HG03060 (cell line): ENCODE measurements around the gene PTGS1.
"Not testable (repeated sequence)": the region's sequence is repeated elsewhere in the genome, so short reads cannot be mapped to it uniquely, and the experiment has no call there.

Experiments used
- ATAC-seq: cut with Tn5 transposase; IDR thresholded peaks from one replicate; pipeline ENCODE4 v1.9.1; 2021; ENCODE audit warnings: low read depth, moderate number of reproducible peaks; ENCODE audit not compliant: unreplicated experiment

The PTGS1 gene

DNA sequence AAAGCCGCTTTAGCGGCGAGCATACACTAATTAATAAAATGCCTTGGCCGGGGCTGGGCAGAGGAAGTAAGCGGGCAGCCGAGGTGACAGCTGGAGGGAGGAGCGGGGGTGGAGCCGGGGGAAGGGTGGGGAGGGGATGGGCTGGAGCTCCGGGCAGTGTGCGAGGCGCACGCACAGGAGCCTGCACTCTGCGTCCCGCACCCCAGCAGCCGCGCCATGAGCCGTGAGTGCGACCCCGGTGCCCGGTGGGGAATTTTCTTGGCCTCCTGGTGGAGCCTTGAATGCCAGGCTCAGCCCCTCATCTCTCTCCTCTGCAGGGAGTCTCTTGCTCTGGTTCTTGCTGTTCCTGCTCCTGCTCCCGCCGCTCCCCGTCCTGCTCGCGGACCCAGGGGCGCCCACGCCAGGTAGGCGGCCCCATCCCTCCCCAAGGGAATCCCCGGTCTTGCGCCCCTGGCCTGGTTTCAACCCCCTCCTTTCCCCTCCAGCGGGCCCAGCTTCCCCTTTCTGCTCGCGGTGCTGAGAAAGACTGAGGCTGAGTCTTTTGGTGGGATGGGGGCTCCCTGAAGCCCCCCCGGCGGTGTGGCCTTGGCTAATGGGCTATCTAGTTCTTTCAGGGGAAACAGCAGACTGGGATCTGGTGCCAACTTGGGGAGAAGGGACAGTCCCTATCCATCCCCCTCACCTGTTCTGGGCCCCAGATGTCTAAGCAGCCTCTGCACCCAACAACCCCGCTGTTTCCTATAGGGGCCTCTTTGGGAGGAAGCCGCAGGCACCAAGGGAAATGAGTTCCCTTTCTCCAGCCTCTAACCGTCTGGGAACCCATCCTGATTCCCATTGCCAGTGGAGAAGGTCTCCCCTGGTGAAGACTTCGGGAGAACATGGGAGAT lies at the start of gene PTGS1:
Gene PTGS1 (plus strand): TSS at position 156 of the 887 bp plus-strand sequence. CDS start 61 bp downstream, at position 217.
- ATAC-seq, result peak; percentile 56

DNA sequence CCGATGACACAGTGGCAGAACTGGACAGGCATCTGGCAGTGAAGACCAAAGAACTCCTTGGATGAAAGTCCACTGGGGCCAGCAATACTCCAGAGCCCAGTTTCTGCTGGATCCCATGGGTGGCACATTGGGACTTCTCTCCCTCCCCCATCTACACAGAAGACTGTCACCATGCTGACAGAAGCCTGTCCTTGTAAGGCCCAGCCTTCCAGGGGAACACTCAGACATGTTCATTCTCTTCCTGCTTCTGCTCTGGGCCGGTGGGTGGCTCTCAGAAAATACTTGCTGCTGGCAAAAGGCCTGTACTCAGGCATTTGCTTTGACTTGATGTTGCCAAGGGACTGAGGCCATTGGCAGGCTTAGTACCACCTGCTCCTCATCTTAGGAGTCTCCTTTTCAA lies 48.3 kb upstream of the PTGS1 start:
- no peak for ATAC-seq

DNA sequence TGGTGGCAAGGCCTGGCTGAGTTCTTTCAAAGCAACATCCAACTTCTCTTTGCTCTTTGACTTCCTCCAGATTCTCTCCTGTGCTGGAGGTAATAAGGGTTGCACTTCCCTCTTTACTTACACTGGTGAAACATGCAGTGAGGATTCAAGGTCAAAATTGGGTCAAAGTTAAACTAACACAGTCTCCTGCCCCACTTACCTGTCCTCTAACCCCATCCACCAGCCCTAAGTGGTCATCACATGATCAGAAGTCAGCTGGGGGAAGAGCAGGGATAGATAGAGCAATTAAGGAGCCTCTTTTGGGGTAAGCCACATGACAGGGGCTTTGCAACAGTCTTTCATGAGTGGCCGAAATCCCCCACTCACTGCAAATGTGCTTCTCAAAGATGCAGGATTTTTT lies 46.2 kb upstream of the PTGS1 start:
- ATAC-seq, result not testable (repeated sequence)

DNA sequence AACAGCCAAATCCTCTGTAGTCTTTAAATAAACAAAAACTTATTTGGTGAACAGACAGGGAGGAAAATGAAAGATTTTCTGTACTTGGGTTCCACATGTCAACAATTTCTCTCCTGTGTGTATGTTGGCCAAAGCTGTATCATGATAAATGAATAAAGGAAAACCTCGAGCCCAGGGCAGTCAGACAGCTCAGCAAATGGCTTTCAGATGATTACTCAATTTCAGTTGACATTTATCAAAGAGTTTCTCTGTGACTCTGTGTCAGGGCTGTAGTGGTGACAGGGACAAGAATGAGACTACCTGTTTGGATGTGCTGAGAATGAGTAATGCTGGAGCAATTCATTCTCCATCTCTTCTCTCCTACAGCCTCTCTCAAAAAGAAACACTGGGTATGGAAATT lies 45.7 kb upstream of the PTGS1 start:
- no peak for ATAC-seq

DNA sequence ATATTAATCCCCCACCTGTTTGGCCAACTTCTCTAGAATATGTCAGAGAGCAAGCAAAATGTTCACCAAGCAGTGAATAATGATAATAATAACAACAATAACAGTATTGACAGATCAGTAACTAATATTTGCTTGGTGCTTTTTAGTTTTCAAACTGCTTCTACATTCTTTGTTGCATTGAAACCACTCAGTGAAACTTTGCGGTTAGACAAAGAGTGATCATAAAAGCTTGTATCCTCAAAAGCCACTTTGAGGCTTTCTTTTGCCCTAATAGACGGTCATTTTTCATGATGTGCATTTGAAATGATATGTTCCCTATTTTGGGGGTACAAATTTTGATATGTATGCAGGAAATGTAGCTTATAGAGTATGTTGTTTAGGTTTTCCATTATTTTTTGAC lies 43.6 kb upstream of the PTGS1 start:
- ATAC-seq, result no peak

DNA sequence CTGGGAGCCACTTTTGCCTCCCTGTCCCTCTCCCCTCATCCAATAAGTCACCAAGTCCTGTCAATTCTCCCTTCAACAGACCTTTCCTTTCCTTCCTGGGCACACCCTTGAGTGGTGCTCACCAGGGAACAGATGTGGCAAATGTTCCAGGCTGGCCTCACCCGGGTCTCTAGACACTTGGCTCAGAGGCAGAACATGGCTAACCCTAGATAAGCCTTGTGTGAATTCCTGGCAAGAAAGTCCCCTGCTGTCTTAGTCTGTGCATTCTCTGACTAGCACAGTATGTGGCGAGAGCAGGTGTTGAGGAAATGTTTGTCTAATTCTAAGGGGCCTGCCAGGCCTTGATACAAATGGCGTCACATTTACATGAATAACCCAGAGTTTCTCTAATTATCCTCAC lies 41.2 kb upstream of the PTGS1 start:
- ATAC-seq, result no peak

- not testable (repeated sequence) for ATAC-seq
Observed at GRCh38 chr9:122330466-122330865, 40.4 kb upstream of the PTGS1 start.

GRCh38 chr9:122331523-122331927 lies 39.3 kb upstream of the PTGS1 start:
- no peak for ATAC-seq

- ATAC-seq, result no peak
Observed at GRCh38 chr9:122332083-122332482, 38.7 kb upstream of the PTGS1 start.

DNA sequence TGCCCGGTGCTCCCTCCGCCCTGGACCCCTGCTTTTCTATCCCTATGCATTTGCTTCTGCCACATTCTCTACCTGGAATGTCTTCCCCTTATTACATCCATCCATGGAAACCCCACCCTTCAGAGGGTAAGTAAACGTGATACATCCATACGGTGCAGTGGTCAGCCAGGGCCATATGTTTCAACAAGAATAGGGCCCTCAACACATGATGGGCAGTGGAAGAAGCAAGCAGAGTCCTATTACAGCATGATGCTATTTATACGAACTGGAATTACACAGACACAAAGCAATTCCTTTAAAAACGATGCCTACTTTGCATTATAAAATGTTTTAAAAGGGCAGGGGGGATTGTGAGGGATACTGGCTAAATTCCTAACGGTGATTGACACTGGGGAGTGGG lies 38.2 kb upstream of the PTGS1 start:
- ATAC-seq, result no peak

DNA sequence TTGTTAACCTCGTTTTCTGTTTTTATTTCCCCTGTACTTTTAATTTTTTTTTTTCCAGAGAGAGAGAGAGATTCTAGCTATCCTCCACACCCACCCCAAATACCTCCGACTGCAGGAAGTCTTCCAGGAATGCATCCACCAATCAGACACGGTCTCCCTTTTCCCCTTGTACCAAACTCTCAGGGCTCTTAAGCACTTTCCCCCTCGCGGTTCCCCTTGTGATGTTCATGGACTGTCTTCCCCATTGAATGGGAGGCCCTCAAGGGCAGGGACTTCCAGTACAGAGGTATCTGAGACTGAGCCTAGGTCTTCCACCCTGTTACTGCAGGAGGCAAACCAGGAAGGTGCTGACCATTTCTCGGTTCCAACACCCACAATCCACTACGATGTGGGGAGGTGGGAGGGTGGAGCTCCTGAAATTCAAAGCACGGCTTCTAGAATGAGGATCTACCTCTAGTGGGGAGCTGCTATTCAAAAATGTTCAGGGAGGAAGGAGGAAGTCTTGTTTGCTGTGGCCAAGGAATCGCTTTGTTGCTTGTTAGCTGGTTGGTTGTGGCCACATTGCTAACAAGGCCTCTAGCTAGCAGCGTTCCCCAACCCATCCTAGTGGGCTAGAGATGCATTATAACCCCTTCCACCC lies 37.5 kb upstream of the PTGS1 start:
- no peak for ATAC-seq

DNA sequence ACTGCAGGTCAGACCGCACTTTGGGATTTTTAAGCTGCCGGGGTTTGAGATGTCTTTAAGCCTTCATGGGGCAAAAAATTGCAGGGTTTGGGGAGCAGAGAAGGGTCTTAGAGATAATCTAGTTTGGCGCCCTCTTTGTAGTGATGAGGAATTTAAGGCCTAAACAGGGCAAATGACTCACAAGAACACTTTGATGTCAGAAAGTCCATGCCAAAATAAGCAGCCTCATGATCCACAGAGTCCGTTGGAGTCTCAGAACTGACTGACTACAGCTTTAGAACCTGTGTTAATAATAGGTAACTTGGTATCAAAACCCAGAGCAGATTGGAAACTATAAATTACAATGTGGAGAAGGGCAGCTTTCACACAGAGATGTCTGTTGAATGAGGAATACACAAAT lies 35.9 kb upstream of the PTGS1 start:
- ATAC-seq, result no peak

- ATAC-seq, result no peak
Observed at GRCh38 chr9:122336189-122336588, 34.6 kb upstream of the PTGS1 start.

DNA sequence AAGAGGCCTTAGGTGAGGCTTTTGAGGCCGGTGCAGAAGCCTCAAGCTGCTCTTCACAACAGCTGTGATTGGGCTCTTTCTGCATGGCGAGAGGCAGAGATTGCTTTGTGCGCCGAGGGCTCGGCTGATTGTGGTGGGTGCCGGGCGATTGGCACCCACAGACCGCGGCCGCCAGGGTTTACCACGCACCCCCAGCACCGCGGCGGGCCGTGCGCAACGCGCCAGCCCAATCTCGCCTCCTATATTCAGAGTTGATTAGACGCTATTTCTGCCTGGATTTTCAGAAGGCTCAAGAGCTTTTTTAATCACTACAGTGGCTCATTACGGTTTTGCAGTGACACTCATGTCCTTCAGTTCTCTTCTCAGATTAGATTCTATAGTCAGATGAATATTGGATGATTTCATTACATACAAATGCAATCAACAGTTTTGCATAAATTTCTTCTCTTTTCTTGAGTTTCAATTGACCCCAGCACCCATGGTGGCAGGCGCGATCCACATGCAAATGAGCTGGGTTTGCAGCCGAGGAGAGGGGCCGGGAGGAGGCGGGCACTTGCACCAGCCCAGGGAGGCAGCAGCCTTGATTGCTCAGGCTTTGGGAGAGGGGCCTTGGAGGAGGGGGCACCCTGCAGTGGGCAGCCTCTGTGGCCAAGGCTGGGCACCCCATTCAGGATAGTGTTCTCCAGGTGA lies 33.8 kb upstream of the PTGS1 start:
- no peak for ATAC-seq

GRCh38 chr9:122337556-122337929 lies 33.3 kb upstream of the PTGS1 start:
- ATAC-seq, result no peak

- no peak for ATAC-seq
Observed at GRCh38 chr9:122338536-122338935, 32.3 kb upstream of the PTGS1 start.

GRCh38 chr9:122338994-122339393 lies 31.8 kb upstream of the PTGS1 start:
- ATAC-seq, result no peak

GRCh38 chr9:122339579-122339978 lies 31.2 kb upstream of the PTGS1 start:
- no peak for ATAC-seq

DNA sequence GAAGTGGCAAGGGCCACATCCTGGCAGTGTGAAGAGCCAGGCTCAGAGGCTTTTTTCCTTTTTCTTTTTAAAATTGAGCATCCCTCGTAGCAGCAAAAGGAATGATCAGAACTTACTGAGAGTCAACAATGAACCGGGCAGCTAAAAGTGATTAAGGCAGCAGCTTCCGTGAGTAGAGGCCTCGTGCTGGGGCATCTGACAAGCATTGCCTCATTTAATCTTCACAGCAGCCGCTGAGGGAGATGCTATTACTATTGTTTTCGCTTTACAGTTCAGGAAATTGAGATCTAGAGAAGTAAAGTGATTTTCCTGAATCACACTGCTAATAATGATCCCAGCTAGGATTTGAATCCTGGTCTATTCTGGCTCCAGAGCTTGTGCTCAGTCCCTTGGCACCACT lies 30.7 kb upstream of the PTGS1 start:
- ATAC-seq, result no peak

- no peak for ATAC-seq
Observed at GRCh38 chr9:122342323-122343050, 28.3 kb upstream of the PTGS1 start.
